ENCODE measurements around the gene EFNB3.

Gene EFNB3

GRCh38 chr17:7705269-7706255, 560 bp downstream of the EFNB3 start:
- Histone ChIP-seq H3K79me2 (ENCODE audit: control insufficient read depth, low read length) (no peaks in the 10 kb centered on the region), H3K27me3 (ENCODE audit: control insufficient read depth, low read length) (peaks cover 32% of the 10 kb centered on the region), H3K4me3 (ENCODE audit: low read length) (peak overlapping the region; percentile 29; the same call in 1 of the 2 replicates), H3K4me1 (ENCODE audit: control insufficient read depth, low read length) (peaks cover 21% of the 10 kb centered on the region), H3K9me2 (replicated peaks; ENCODE audit: control insufficient read depth, low read length) (no peaks in the 10 kb centered on the region), H3K36me3 (ENCODE audit: control insufficient read depth, low read length) (peaks cover 17% of the 10 kb centered on the region), H3F3A (ENCODE audit: control insufficient read depth, insufficient read depth) (no peaks in the 10 kb centered on the region), H3K9me3 (ENCODE audit: control insufficient read depth, insufficient read depth, low read length) (no peaks in the 10 kb centered on the region), H3K27ac (ENCODE audit: low read depth, low read length) (no peak overlapping the region), H3K4me2 (ENCODE audit: low read length) (peak overlapping the region; percentile 54), H4K20me1 (ENCODE audit: control insufficient read depth, insufficient read depth, low read depth, low read length) (0 out of 2 replicates have a peak, but pooled peaks cover 3% of the 10 kb centered on the region)
- TF ChIP-seq EZH2phosphoT487 (IDR thresholded peaks at IDR 0.05; ENCODE audit: borderline replicate concordance, low read length) (no peak), CTCF (IDR thresholded peaks at IDR 0.05; ENCODE audit: low read depth, low read length, poor library complexity, severe bottlenecking) (no peak)

GRCh38 chr17:7706631-7707354, 1.8 kb downstream of the EFNB3 start:
- Histone ChIP-seq H4K20me1 (ENCODE audit: control insufficient read depth, insufficient read depth, low read depth, low read length) (0 out of 2 replicates have a peak, but pooled peaks cover 3% of the 10 kb centered on the region), H3K27me3 (ENCODE audit: control insufficient read depth, low read length) (peaks cover 34% of the 10 kb centered on the region), H3K36me3 (ENCODE audit: control insufficient read depth, low read length) (peaks cover 11% of the 10 kb centered on the region), H3K4me2 (ENCODE audit: low read length) (no peak overlapping the region), H3F3A (ENCODE audit: control insufficient read depth, insufficient read depth) (no peaks in the 10 kb centered on the region), H3K9me2 (replicated peaks; ENCODE audit: control insufficient read depth, low read length) (no peaks in the 10 kb centered on the region), H3K27ac (ENCODE audit: low read depth, low read length) (no peak overlapping the region), H3K4me3 (ENCODE audit: low read length) (no peak overlapping the region), H3K79me2 (ENCODE audit: control insufficient read depth, low read length) (no peaks in the 10 kb centered on the region), H3K9me3 (ENCODE audit: control insufficient read depth, insufficient read depth, low read length) (no peaks in the 10 kb centered on the region), H3K4me1 (ENCODE audit: control insufficient read depth, low read length) (peaks cover 28% of the 10 kb centered on the region)
- TF ChIP-seq CTCF (IDR thresholded peaks at IDR 0.05; ENCODE audit: low read depth, low read length, poor library complexity, severe bottlenecking) = no peak

GRCh38 chr17:7707446-7707845, 2.4 kb downstream of the EFNB3 start:
- 0 out of 2 replicates have a peak, but pooled peaks cover 3% of the 10 kb centered on the region for H4K20me1 ChIP-seq (ENCODE audit: control insufficient read depth, insufficient read depth, low read depth, low read length)
- peaks cover 40% of the 10 kb centered on the region for H3K27me3 ChIP-seq (ENCODE audit: control insufficient read depth, low read length)
- no peaks in the 10 kb centered on the region for H3K9me3 ChIP-seq (ENCODE audit: control insufficient read depth, insufficient read depth, low read length)
- no peak overlapping the region for H3K4me2 ChIP-seq (ENCODE audit: low read length)
- no peaks in the 10 kb centered on the region for H3K9me2 ChIP-seq (replicated peaks; ENCODE audit: control insufficient read depth, low read length)
- H3K27ac ChIP-seq (ENCODE audit: low read depth, low read length) = no peak overlapping the region
- no peaks in the 10 kb centered on the region for H3K79me2 ChIP-seq (ENCODE audit: control insufficient read depth, low read length)
- TF ChIP-seq CTCF (IDR thresholded peaks at IDR 0.05; ENCODE audit: low read depth, low read length, poor library complexity, severe bottlenecking) (no peak), EZH2phosphoT487 (IDR thresholded peaks at IDR 0.05; ENCODE audit: borderline replicate concordance, low read length) (no peak)
- peaks cover 34% of the 10 kb centered on the region for H3K4me1 ChIP-seq (ENCODE audit: control insufficient read depth, low read length)
- H3K36me3 ChIP-seq (ENCODE audit: control insufficient read depth, low read length) = peaks cover 4% of the 10 kb centered on the region; the same call in 1 of the 2 replicates
- H3K4me3 ChIP-seq (ENCODE audit: low read length) = no peak overlapping the region
- H3F3A ChIP-seq (ENCODE audit: control insufficient read depth, insufficient read depth) = no peaks in the 10 kb centered on the region

Data from DOHH2 (cell line).